Measurements from ENCODE around the gene PVR. TPM values are rescaled to one million over a fixed set of nuclear protein-coding genes. Genes with fewer than 3 reads are reported as not detected.
A peak's percentile ranks its signal among the peaks of the same experiment; 100 is the strongest.

The PVR gene
- total and polyA plus RNA-seq, 8 donors, result 9.3 to 28.8 (median 18.7) TPM

- peaks cover 0 to 4% (median 0%) of the 10 kb centered on the region in 3 donors for H3K4me1 ChIP-seq
- no peaks in the 10 kb centered on the region for H3K27me3 ChIP-seq
- WGBS, 2 donors, result 80 to 85% methylated on average over 3 of the region's 3 CpGs
- intact Hi-C loops (cut with DNase I), result no loop called here
- DNase-seq (peak in 1 of 6 donors; percentile 5), ATAC-seq (no peak), FAIRE-seq (no peak)
- H3K36me3 ChIP-seq, result peaks cover 0 to 39% (median 8%) of the 10 kb centered on the region in 3 donors
- no peak overlapping the region for H3K4me3 ChIP-seq
- no peak for TF ChIP-seq CTCF (IDR thresholded peaks at IDR 0.05)
- H3K9me3 ChIP-seq, result no peaks in the 10 kb centered on the region
- H3K27ac ChIP-seq, result no peak overlapping the region
These were observed 5.0 kb downstream of the PVR start for GRCh38 chr19:44648631-44649251.

GRCh38 chr19:44649578-44650145 is 6.0 kb downstream of the PVR start:
- Histone ChIP-seq H3K36me3 (peaks cover 0 to 40% (median 8%) of the 10 kb centered on the region in 3 donors), H3K9me3 (no peaks in the 10 kb centered on the region), H3K4me1 (peaks cover 0 to 4% (median 0%) of the 10 kb centered on the region in 3 donors), H3K27me3 (no peaks in the 10 kb centered on the region), H3K4me3 (no peak overlapping the region), H3K27ac (no peak overlapping the region)
- ATAC-seq, result no peak
- TF ChIP-seq CTCF (IDR thresholded peaks at IDR 0.05), result no peak
- intact Hi-C loops (cut with DNase I), result no loop called here
- peak in 1 of 6 donors; percentile 46 for DNase-seq
- 76 to 80% methylated on average over 15 of the region's 15 CpGs for WGBS, 2 donors
- FAIRE-seq, result no peak

- no peak overlapping the region for H3K27ac ChIP-seq
- WGBS, 2 donors, result 81 to 90% methylated on average over 5 of the region's 5 CpGs
- DNase-seq, result no peak
- no peaks in the 10 kb centered on the region for H3K27me3 ChIP-seq
- peaks cover 0 to 51% (median 8%) of the 10 kb centered on the region in 3 donors for H3K36me3 ChIP-seq
- peaks cover 0 to 1% (median 0%) of the 10 kb centered on the region in 3 donors for H3K4me1 ChIP-seq
- no peaks in the 10 kb centered on the region for H3K9me3 ChIP-seq
- no peak for TF ChIP-seq CTCF (IDR thresholded peaks at IDR 0.05)
- intact Hi-C loops (cut with DNase I), result no loop called here
- no peak for ATAC-seq
- no peak for FAIRE-seq
- H3K4me3 ChIP-seq, result no peak overlapping the region
These were observed 9.6 kb downstream of the PVR start for GRCh38 chr19:44653343-44653742.

GRCh38 chr19:44653977-44654774 is 10.5 kb downstream of the PVR start:
- ATAC-seq, result peak; percentile 73 to 92 (median 83)
- H3K4me3 ChIP-seq, result no peak overlapping the region
- peak; percentile 56 to 82 (median 75) for DNase-seq
- H3K9me3 ChIP-seq, result no peaks in the 10 kb centered on the region
- FAIRE-seq, result no peak
- H3K4me1 ChIP-seq, result no peaks in the 10 kb centered on the region
- H3K27ac ChIP-seq, result no peak overlapping the region
- peak; percentile 31 to 52 (median 46) for TF ChIP-seq CTCF (IDR thresholded peaks at IDR 0.05)
- peaks cover 0 to 58% (median 8%) of the 10 kb centered on the region in 3 donors for H3K36me3 ChIP-seq
- intact Hi-C loops (cut with DNase I), result no loop called here
- WGBS, 2 donors, result 46 to 52% methylated on average over 14 to 16 of the region's 16 CpGs
- H3K27me3 ChIP-seq, result no peaks in the 10 kb centered on the region
